Liver (tissue), 9 donors: ENCODE results near the gene ZNF837. TPM values are rescaled to one million over a fixed set of nuclear protein-coding genes. Genes with fewer than 3 reads are reported as not detected.

Experiments used
- DNase-seq: peaks from one replicate; pipeline ENCODE4 v3.0.0-alpha.2; 2017; ENCODE audit warnings: low spot score
- H3K27ac ChIP-seq, 2 donors: one replicate each; pipeline ENCODE4 v1.7.0; 2013; ENCODE audit warnings: inconsistent platforms in 2 of 2, low read length in 2 of 2, control low read depth in 1 of 2, low read depth in 1 of 2, mild to moderate bottlenecking in 1 of 2
- H3K27me3 ChIP-seq, 4 donors: one replicate each; pipeline versions ENCODE4 v1.6.1 to v1.7.0; 2013; ENCODE audit warnings: low read length in 3 of 4, inconsistent platforms in 1 of 4, mild to moderate bottlenecking in 1 of 4, moderate library complexity in 1 of 4; ENCODE audit not compliant: control insufficient read depth in 4 of 4, insufficient read depth in 4 of 4
- H3K36me3 ChIP-seq, 4 donors: one replicate each; pipeline versions ENCODE4 v1.6.1 to v1.7.0; 2013; ENCODE audit warnings: low read length in 3 of 4, mild to moderate bottlenecking in 3 of 4, low read depth in 1 of 4, moderate library complexity in 1 of 4; ENCODE audit not compliant: control insufficient read depth in 4 of 4, insufficient read depth in 3 of 4
- H3K4me1 ChIP-seq, 4 donors: one replicate each; pipeline versions ENCODE4 v1.6.1 to v1.7.0; 2013; ENCODE audit warnings: low read length in 3 of 4, mild to moderate bottlenecking in 3 of 4, moderate library complexity in 1 of 4; ENCODE audit not compliant: control insufficient read depth in 4 of 4, insufficient read depth in 4 of 4
- H3K4me3 ChIP-seq, 3 donors: one replicate each; pipeline versions ENCODE4 v1.6.1 to v1.7.0; 2013; ENCODE audit warnings: low read length in 3 of 3, control low read depth in 1 of 3, low read depth in 1 of 3, mild to moderate bottlenecking in 1 of 3
- H3K9ac ChIP-seq, 2 donors: one replicate each; pipeline ENCODE4 v1.7.0; 2013; ENCODE audit warnings: low read length in 2 of 2, mild to moderate bottlenecking in 2 of 2, moderate library complexity in 2 of 2, control low read depth in 1 of 2, low read depth in 1 of 2
- H3K9me3 ChIP-seq, 4 donors: one replicate each; pipeline versions ENCODE4 v1.6.1 to v1.7.0; 2013; ENCODE audit warnings: low read length in 3 of 4; ENCODE audit not compliant: control insufficient read depth in 4 of 4
- EGR1 ChIP-seq, 2 donors: IDR thresholded peaks; 2 replicates each; pipeline ENCODE4 v1.6.1; 2016 to 2018; ENCODE audit warnings: antibody characterized with exemption in 2 of 2, low read depth in 2 of 2
- GABPA ChIP-seq, 2 donors: IDR thresholded peaks in 1 of 2; conservative IDR thresholded peaks in 1 of 2; 2 replicates each; pipeline ENCODE4 v1.6.1; 2016; ENCODE audit warnings: antibody characterized with exemption in 2 of 2, mild to moderate bottlenecking in 1 of 2, moderate library complexity in 1 of 2
- HNF4A ChIP-seq, 2 donors: conservative IDR thresholded peaks; 2 replicates each; pipeline ENCODE4 v1.6.1; 2016; ENCODE audit warnings: antibody characterized with exemption in 2 of 2, mild to moderate bottlenecking in 2 of 2
- HNF4G ChIP-seq: IDR thresholded peaks from 2 replicates; pipeline ENCODE4 v1.6.1; 2016; ENCODE audit warnings: antibody characterized with exemption
- NR2F2 ChIP-seq: IDR thresholded peaks from 2 replicates; pipeline ENCODE4 v1.6.1; 2016; ENCODE audit warnings: antibody characterized with exemption
- REST ChIP-seq: IDR thresholded peaks from 2 replicates; pipeline ENCODE4 v1.6.1; 2016; ENCODE audit warnings: antibody characterized with exemption, mild to moderate bottlenecking
- RXRA ChIP-seq, 2 donors: IDR thresholded peaks; 2 replicates each; pipeline ENCODE4 v1.6.1; 2017 to 2018; ENCODE audit warnings: antibody characterized with exemption in 2 of 2, mild to moderate bottlenecking in 1 of 2
- SP1 ChIP-seq: IDR thresholded peaks from 2 replicates; pipeline ENCODE4 v1.6.1; 2018; ENCODE audit warnings: antibody characterized with exemption, mild to moderate bottlenecking
- TAF1 ChIP-seq: conservative IDR thresholded peaks from 2 replicates; pipeline ENCODE4 v1.6.1; 2016; ENCODE audit warnings: antibody characterized with exemption, mild to moderate bottlenecking
- ZBTB33 ChIP-seq: IDR thresholded peaks from 2 replicates; pipeline ENCODE4 v1.6.1; 2016; ENCODE audit warnings: antibody characterized with exemption
- WGBS: extraction: QIAGEN DNeasy Blood & Tissue Kit; methylation state at CpG from one replicate; pipeline ENCODE4 v1.1.7; 2013; 5-methylcytosine and 5-hydroxymethylcytosine counted together
- polyA plus RNA-seq, 2 donors: library from polyadenylated mRNA; stranded (reverse) in 1 of 2; unstranded in 1 of 2; fragments of 200-250 nt in 1 of 2; fragments of >200 nt in 1 of 2; fragmentation: Nextera tagmentation in 1 of 2; extraction: Ambion mirVana in 1 of 2; gene quantifications; one replicate each; pipeline versions ENCODE4 v1.2.1 to v1.2.3, GENCODE V29; 2013 to 2015
- total RNA-seq, 2 donors: library from RNA; depleted of rRNA; stranded (reverse); fragments of >200 nt; gene quantifications; one replicate each; pipeline ENCODE4 v1.2.3, GENCODE V29; 2014
- TF ChIP-seq, protein P1 (sequence below): IDR thresholded peaks from 2 replicates; pipeline ENCODE4 v1.6.1; 2016; ENCODE audit warnings: antibody characterized with exemption
- donor health status: healthy.
- donor health status: healthy.
- donor health status: healthy.
- donor health status: healthy.
- donor health status: healthy.

Gene ZNF837
- total and polyA plus RNA-seq, 4 donors = 0.54 to 3.6 (median 2.3) TPM

- no peak overlapping the region for H3K27ac ChIP-seq
- no peak for DNase-seq
- no peaks in the 10 kb centered on the region for H3K27me3 ChIP-seq
- TF ChIP-seq RXRA (IDR thresholded peaks at IDR 0.05) = no peak
- TF ChIP-seq GABPA (IDR thresholded peaks at IDR 0.05 in 1 of 2, conservative IDR thresholded peaks at IDR 0.05 in 1 of 2) = no peak
- no peak for TF ChIP-seq HNF4G
- TF ChIP-seq REST = no peak
- TF ChIP-seq HNF4A (conservative IDR thresholded peaks at IDR 0.05) = no peak
- no peak for TF ChIP-seq SP1
- no peak for TF ChIP-seq NR2F2
- H3K9me3 ChIP-seq = no peaks in the 10 kb centered on the region
- H3K4me1 ChIP-seq = peaks cover 12 to 26% (median 20%) of the 10 kb centered on the region in 4 donors
- 83% methylated on average over 3 of the region's 3 CpGs for WGBS
- H3K4me3 ChIP-seq = peak overlapping the region; percentile 72 to 99 (median 91)
- H3K36me3 ChIP-seq = peaks cover 10 to 31% (median 19%) of the 10 kb centered on the region in 4 donors
- peak overlapping the region in 1 of 2 donors; percentile 69 for H3K9ac ChIP-seq
Observed at GRCh38 chr19:58388175-58388526, 7.3 kb upstream of the ZNF837 start.

DNA sequence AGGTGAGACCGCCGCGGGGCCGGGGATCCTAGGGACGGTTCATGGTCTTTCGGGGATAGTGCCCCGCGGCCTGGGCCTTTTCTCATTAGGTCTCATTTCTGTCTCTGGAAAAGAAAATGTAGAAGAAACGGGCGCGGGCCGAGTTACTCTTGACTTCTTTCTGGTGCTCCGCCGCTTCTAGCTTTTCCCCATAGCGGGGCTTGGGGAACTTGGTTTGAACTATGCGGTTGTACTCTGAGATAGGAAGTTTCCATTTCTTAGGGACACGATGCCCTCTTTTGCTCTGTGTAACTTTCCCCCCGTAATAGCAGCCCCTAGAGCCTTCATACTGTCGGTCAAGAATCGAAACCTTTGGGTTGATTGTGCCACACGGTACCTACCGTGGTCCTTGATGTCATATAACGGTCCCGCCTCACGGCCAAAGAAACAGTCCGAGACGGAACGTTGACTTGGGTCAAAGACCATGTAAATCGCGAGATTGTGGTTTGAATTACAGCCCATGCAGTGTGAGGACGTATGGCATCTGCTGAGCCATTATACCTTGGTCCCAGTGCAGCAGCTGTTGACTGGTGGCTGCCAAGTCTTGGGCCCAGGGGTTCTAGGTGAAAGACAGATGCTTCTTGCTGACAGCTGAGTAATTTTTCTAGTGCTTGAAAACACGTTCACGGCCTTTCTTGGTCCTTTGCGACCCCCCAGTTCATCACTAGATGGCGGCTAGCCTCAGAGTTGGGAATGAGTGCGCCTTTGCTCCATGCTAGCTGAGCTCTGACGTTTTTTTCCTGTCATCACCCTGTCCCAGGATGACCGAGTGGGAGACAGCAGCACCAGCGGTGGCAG is 6.7 kb upstream of the ZNF837 start:
- peak overlapping the region; percentile 72 to 99 (median 91) for H3K4me3 ChIP-seq
- peak overlapping the region; percentile 69 to 97 for H3K9ac ChIP-seq
- H3K4me1 ChIP-seq = peaks cover 12 to 26% (median 20%) of the 10 kb centered on the region in 4 donors
- H3K36me3 ChIP-seq = peaks cover 4 to 25% (median 14%) of the 10 kb centered on the region in 4 donors
- H3K27ac ChIP-seq = peak overlapping the region; percentile 42 to 99
- TF ChIP-seq ZBTB33 (no peak), REST (no peak), NR2F2 (no peak), HNF4A (conservative IDR thresholded peaks at IDR 0.05) (no peak), HNF4G (no peak), EGR1 (IDR thresholded peaks at IDR 0.05; ENCODE audit: low read depth in 2 of 2) (no peak), SP1 (no peak), TAF1 (peak; percentile 53), GABPA (IDR thresholded peaks at IDR 0.05 in 1 of 2, conservative IDR thresholded peaks at IDR 0.05 in 1 of 2) (peak in 1 of 2 donors; percentile 3)
- TF ChIP-seq, protein P1, sequence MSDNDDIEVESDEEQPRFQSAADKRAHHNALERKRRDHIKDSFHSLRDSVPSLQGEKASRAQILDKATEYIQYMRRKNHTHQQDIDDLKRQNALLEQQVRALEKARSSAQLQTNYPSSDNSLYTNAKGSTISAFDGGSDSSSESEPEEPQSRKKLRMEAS = no peak
- H3K27me3 ChIP-seq = no peaks in the 10 kb centered on the region
- no peaks in the 10 kb centered on the region for H3K9me3 ChIP-seq
- no peak for DNase-seq
- 8% methylated on average over 39 of the region's 39 CpGs for WGBS
